Vagina (tissue), 2 donors: ENCODE measurements around the gene HYOU1.

Experiments
- CTCF ChIP-seq, 3 experiments: fragments of 450-650 bp in 2 of 3; fragments of 200-600 bp in 1 of 3; sonication (generic) in 1 of 3; IDR thresholded peaks; one replicate each; pipeline ENCODE4 v1.5.1; 2017 to 2019; ENCODE audit warnings: antibody characterized with exemption in 3 of 3, mild to moderate bottlenecking in 2 of 3, moderate library complexity in 2 of 3
- POLR2A ChIP-seq, 2 donors: fragments of 450-650 bp; IDR thresholded peaks; one replicate each; pipeline ENCODE4 v1.6.1; 2017; ENCODE audit warnings: antibody characterized with exemption in 2 of 2, mild to moderate bottlenecking in 2 of 2, moderate library complexity in 2 of 2
- POLR2AphosphoS5 ChIP-seq, 2 donors: sonication (generic); formaldehyde crosslinking; IDR thresholded peaks; one replicate each; pipeline ENCODE4 v1.9.0; 2017; ENCODE audit warnings: antibody characterized with exemption in 2 of 2, mild to moderate bottlenecking in 2 of 2, low read depth in 1 of 2; ENCODE audit not compliant: insufficient read depth in 1 of 2

- TF ChIP-seq CTCF (IDR thresholded peaks at IDR 0.05) (no peak), POLR2AphosphoS5 (IDR thresholded peaks at IDR 0.05; ENCODE audit: insufficient read depth in 1 of 2, low read depth in 1 of 2) (no peak), POLR2A (IDR thresholded peaks at IDR 0.05) (no peak)
Measured at GRCh38 chr11:119028346-119029068, 28.5 kb downstream of the HYOU1 start.
